ENCODE results near the gene ZNF70.
A peak's percentile ranks its signal among the peaks of the same experiment; 100 is the strongest.

Gene ZNF70

DNA sequence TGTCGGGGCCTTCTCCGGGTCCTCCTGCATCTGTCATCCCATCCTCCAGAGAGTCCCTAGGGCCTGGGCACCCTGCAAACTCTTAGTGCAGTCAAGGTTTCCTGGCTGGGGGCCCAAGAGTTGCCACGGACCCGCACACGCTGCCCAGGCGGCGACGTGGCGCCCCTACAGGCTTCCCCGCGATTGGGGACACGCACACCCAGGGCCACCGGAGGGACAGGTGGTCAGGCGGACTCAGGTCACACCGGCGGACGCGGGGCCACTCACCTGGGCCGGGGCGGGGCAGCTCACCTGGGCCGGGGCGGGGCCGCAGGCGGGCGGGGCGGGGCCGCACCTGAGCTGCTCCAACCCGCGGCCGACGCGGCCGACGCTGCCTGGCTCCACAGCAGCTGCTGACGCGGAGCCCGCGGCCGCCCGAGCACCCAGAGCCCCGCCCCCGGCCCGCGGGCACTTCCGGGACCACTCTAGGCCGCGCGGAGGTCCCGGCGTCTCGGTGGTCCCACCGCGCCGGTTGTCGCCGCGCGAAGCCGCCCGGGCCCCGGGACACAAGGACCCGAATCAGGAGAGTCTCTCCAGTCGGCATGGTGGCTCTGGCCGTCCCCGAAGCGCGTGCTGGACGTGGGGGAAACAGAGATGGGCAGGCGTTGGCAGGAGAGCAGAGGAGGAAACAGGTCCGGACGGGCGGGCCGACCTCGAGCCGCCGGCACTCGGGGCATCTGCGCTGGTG, at the start of gene ZNF70:
Gene ZNF70 (minus strand): TSS at position 399 of the 727 bp plus-strand sequence. CDS start 5,972 bp downstream, outside the sequence.
- DNase-seq = peak; percentile 93

DNA sequence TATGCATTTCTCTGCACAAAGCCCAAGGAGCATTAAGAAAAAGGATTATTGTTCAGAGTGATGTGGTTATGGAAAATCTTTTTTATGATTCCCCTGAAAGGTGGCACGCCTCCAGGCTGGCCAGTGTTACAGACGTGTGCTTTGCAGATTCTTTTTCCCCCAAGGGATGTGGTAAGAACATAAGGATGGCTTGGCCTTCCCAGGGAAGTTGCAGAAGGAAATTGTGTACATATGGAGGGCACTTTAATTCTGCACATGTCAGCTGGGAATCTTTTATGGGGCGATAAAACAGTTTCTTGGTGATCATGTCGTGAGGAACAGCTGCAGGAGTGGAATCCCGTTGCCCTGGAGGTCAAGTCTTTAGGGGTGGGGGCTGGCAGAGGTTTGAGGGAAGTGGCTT, 45.5 kb upstream of the ZNF70 start:
- DNase-seq = no peak

DNA sequence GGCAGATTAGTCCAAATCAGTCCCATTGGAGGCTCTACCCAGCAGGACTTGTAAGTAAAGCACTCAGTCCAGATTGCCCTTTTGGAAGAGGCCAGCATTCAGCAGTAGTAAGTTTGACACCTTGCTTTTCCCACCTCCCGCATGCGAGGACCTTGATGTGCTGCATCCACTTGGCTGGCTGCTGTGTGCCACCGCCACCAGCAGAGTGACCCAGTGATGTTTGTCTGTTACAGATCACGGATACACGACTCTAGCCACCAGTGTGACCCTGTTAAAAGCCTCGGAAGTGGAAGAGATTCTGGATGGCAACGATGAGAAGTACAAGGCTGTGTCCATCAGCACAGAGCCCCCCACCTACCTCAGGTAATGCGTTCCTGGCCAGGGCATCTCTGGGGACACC, 42.4 kb upstream of the ZNF70 start:
- DNase-seq = no peak

DNA sequence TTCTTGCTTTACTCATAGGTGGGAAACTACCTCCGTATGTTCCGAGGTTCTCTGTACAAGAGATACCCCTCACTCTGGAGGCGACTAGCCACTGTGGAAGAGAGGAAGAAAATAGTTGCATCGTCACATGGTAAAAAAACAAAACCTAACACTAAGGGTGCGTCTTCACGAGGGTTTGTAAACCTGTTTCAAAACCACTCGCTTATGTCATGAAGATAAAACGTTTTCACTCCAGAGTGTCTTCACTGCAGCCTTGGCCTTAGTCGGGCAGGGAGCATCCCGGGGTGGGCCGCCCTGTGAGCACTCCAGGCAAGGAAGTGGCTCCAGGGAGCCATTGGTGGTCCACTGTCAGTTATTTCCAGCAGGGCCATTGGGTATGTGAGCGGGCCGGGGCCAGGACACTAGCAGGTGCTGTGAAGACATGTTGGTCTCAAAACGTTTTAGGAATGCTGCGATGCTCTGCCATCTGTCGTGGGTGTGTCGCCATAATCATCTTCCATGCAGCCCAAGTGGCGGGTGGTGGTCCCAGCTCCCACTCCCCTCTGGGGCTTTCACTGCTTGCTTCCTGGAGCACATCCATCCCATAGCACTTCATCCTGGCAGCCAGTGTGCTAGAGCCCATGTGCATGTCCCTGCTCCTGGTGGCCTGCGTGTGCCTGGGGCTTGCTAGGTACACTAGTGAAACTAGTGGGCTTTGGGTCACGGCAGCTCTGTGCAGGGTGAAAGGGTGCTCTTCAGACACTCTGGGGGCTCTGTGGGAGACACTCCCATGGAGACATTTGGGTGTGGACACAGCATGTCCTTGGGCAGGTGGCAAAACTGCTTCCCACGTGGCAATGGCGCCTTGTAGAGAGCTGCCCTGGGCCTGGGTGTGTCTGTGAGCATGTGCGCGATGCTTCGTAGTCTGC, 41.1 kb upstream of the ZNF70 start:
- no peak for DNase-seq

DNA sequence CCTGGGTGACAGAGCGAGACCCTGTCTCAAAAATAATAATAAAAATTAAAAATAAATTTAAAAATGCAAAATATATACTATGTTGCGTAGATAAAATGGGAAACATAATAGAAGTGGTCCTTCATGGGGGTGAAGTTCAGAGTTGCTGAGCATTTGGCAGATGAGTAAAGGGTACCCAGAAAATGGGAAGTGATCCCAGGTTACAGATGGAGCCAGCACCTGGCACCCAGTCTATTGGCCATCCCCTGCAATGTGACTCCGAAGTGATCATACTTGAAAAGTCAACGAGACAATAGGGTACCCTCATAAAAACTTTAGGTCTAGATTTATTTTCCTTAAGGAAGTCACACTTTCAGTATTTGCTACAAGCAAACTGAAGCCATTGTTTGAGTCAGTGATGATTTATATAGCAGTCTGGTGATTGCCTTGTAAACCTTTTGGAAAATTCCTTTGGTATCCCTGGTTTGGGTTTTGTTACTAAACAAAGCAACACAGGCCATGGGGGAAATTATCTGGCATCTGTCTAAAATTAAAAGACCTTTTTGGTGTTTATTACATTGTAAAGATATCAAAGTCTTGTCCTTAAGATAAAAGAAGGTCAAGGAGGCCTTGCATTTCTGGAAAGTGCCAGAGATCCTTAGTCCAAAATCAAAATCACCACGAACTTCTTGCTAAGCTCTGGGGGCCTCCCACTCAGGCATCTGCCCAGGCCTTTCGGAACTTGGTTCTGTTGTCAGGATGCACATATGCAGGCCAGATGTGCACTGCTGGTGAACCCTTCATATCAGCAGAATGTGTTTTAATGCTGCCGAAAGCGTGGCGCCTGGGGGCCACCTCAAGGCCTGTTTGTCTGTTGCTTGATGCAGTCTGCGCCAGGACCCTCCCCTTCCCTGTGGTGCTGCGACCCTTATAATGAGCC, 40.2 kb upstream of the ZNF70 start:
- DNase-seq = no peak

DNA sequence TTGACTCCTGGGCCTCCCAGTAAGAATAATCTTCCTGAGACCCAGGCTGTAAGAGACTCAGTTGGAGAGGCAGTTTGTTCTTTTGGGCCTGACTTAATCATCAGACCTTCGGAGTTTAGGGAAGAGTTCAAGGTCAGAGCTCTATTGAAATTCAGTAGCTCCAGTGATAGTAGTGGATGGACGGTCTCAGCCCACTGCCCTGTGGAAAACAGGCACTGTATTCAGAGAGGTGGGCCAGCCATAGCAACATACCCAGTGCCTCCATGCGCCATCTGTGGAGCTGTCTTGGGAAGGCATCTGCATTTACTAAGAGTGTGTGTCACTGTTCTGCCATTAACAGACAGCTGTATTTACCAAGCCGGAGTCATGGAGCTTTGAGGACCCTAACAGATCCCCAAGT, 38.7 kb upstream of the ZNF70 start:
- peak; percentile 62 for DNase-seq

DNA sequence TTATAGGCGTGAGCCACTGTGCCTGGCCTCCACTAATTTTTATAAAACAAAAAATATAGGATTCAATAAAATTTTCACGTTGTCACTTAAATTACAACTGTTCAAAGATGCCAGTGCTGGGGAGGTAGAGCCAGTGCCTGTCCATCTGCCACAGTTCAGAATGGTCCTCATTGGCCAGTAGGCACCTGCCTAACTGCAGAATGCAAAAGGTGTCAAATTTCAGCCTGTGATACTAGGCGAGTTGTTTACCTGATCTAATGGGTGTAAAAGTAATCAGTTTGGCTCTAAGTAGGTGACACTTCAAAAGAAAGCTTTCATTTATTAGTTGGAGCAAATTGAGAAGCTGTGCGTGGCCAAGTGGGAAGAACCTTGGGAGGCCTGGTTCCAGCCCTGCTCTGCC, 38.2 kb upstream of the ZNF70 start:
- DNase-seq = peak; percentile 29

DNA sequence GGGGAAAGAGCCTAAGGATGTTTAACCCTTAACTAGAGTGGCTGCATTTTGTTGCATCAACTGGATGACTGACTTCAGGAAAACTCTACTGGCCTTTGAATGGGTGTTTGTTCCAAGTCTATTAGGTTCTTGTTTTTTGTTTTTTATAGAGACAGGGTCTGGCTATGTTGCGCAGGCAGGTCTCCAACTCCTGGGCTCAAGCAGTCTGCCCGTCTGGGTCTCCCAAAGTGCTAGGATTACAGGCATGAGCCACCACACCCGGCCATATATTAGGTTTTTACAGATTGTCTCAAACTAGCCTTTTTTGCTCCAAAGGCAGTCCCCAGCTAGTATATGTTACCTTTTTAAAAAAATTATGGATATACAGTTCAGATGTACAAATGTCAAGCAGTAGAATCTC, 37.0 kb upstream of the ZNF70 start:
- peak; percentile 24 for DNase-seq

DNA sequence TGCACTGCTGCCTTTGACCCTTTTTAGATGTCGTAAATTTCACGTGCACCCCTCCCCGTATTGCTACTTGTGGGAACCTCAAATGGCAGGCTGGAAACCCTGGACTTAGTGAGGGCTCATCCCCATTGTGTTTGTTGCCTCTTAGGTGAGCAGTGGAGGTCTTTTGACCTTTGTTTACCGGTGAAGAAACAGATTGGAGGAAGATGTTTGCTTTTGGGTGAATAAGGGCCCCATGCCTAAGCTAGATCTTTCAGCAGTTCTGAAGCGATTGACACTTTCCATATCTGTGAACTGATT, 36.6 kb upstream of the ZNF70 start:
- no peak for DNase-seq

DNA sequence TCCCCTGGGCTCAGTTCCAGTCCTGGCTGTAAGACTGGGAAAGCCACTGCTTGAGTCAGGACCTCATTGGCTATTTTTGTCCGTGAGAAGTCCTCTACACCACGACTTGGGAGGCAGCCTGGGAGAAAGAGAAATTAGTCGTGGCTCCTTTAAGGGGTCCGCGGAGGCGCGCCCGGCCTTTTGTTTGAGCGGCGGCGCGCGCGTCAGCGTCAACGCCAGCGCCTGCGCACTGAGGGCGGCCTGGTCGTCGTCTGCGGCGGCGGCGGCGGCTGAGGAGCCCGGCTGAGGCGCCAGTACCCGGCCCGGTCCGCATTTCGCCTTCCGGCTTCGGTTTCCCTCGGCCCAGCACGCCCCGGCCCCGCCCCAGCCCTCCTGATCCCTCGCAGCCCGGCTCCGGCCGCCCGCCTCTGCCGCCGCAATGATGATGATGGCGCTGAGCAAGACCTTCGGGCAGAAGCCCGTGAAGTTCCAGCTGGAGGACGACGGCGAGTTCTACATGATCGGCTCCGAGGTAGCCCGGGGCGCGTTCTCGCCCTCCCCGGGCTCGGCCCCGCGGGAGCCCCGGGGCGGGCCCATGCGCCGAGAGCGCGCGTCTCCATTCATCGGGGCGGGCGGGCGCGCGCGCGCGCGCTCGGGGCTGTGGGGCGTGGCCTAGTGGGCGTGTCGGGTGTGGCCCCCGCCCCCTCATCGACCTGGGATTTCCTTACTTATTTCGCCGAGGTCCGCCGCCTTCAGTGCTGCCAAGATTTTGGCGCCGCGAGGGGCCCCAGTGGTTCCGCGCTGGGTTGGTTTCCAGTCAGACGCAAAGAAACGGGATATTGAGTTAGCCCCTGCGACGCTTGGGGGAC, 36.1 kb upstream of the ZNF70 start, which contains the start of gene SMARCB1:
Gene SMARCB1 (plus strand): TSS at position 215 of the 848 bp plus-strand sequence. CDS start 204 bp downstream, at position 419.
- peak; percentile 92 for DNase-seq

DNA sequence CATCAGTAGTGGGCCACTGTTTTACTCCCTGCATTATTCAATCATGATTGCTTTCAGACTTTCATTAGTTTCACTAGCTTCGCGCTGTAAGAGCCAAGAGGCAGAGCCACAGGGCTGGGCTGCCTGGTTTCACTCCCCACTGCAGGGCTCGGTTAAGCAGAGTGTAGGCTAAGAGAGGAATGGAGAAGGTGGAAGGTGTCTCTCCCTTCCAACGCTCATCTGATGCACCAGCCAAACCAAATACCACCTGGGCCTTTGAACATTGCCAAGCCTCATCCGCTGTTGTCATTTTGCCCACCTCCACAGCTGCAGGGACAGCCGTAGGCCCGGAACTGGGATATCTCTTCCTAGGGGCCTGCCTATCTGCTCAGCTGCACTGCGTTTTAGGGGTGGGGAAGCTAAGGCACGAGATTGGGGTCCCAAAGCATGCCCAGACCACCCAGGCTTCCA, 35.4 kb upstream of the ZNF70 start:
- no peak for DNase-seq

DNA sequence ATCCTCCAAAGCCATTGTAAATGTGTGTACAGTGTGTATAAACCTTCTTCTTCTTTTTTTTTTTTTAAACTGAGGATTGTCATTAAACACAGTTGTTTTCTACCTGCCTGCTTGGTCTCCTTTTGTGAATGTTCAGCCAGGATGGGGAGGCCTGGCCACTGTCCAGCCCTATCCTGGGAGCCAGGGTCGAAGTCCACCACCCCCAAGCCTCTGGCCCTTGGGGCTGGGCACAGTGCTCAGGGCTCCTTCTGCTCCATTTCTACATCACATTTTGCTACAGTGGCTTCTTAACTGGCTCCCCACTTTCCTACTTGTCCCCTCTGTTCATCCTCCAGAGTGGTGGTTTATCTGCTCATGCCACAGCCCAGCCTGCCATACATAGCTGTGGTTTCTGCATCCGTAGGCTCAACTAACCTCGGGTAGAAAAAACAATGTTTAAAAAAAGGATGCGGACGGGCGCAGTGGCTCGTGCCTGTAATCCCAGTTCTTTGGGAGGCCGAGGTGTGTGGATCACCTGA, 33.4 kb upstream of the ZNF70 start:
- DNase-seq = no peak

DNA sequence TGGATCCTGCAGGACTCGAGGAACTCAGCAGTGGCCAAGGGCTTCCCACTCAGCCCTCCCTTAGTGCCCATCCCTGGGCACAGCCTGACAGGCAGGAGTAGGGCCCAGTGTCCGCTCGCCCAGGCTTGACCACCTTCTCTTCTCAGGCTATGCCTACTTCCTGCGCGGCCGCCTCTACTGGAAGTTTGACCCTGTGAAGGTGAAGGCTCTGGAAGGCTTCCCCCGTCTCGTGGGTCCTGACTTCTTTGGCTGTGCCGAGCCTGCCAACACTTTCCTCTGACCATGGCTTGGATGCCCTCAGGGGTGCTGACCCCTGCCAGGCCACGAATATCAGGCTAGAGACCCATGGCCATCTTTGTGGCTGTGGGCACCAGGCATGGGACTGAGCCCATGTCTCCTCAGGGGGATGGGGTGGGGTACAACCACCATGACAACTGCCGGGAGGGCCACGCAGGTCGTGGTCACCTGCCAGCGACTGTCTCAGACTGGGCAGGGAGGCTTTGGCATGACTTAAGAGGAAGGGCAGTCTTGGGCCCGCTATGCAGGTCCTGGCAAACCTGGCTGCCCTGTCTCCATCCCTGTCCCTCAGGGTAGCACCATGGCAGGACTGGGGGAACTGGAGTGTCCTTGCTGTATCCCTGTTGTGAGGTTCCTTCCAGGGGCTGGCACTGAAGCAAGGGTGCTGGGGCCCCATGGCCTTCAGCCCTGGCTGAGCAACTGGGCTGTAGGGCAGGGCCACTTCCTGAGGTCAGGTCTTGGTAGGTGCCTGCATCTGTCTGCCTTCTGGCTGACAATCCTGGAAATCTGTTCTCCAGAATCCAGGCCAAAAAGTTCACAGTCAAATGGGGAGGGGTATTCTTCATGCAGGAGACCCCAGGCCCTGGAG, 32.6 kb upstream of the ZNF70 start:
- no peak for DNase-seq

DNA sequence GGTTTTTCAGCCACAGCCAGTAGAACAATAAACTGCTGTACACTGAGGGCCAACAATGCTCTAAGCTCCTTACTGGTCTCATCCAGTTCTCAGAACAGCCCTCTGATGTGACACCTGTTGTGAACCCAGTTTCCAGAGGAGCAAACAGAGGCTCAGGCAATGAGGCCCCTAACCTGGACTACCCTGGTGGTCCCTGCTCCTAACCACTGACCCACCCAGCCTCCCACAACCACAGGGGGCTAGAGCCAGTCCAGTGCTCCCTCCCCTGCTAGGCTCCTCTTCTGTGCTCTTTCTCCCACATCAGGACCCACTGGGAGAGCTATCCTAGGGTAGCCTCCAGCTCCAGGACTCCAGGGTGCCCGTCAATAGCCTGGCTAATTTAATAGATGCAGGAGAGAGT, 31.8 kb upstream of the ZNF70 start:
- DNase-seq = no peak

DNA sequence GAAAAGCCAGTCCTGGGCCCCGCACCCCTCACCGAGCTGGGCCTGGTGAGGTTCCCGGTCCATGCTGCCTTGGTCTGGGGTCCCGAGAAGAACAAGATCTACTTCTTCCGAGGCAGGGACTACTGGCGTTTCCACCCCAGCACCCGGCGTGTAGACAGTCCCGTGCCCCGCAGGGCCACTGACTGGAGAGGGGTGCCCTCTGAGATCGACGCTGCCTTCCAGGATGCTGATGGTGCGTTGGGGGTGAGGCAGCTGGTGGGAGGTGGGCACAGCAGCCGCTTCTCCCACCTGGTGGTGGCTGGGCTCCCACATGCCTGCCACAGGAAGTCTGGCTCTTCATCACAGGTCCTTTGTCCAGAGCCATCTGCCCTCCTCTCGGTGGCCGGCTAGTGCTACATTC, 31.3 kb upstream of the ZNF70 start:
- no peak for DNase-seq

DNA sequence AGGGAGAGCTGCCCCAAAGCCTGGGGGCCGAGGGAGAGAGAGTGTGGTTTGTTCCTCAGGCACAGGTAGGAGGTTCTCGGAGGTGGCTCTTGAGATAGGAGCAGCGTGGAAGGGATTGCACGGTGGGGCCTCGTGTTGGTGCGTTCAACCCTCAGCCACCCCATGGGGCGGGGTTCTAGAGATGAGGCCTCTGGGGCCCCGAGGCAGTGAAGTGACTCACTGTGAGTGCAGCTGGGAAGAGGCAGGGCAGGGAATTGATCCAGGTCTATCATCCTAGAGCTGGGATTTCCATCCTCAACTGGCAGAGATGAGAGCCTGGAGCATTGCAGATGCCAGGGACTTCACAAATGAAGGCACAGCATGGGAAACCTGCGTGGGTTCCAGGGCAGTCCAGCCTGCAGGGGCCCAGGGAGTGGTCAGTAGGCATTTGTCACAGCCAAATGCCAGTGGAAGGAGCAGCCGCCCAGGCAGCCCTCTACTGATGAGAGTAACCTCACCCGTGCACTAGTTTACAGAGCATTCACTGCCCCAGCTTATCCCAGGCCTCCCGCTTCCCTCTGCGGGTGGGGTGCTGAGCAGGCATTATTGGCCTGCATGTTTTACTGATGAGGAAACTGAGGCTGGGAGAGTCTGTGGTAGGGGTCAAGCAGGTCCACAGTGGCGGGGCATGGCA, 30.7 kb upstream of the ZNF70 start:
- peak; percentile 76 for DNase-seq

DNA sequence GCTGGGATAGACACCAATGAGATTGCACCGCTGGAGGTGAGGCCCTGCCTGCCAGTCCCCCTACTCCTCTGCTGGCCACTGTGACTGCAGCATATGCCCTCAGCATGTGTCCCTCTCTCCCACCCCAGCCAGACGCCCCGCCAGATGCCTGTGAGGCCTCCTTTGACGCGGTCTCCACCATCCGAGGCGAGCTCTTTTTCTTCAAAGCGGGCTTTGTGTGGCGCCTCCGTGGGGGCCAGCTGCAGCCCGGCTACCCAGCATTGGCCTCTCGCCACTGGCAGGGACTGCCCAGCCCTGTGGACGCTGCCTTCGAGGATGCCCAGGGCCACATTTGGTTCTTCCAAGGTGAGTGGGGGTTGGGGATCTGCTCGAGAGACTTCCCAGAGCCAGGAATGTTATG, 30.2 kb upstream of the ZNF70 start:
- no peak for DNase-seq

DNA sequence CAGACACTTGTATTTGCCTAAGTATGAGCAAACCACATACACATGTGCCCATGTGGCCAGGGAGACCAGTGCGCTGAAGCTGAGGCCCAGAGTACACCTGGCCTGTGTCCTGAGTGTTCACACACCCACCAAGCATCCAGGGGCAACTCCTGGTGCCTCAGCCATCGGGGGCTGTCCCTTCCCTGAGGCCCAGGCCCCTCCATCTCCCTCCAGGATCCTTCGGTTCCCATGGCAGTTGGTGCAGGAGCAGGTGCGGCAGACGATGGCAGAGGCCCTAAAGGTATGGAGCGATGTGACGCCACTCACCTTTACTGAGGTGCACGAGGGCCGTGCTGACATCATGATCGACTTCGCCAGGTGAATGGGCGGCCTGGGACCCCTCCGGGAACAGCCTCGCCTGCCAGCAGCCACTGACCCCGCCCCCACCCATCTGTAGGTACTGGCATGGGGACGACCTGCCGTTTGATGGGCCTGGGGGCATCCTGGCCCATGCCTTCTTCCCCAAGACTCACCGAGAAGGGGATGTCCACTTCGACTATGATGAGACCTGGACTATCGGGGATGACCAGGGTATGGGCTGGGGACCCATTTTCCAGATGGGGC, 29.3 kb upstream of the ZNF70 start:
- no peak for DNase-seq

DNA sequence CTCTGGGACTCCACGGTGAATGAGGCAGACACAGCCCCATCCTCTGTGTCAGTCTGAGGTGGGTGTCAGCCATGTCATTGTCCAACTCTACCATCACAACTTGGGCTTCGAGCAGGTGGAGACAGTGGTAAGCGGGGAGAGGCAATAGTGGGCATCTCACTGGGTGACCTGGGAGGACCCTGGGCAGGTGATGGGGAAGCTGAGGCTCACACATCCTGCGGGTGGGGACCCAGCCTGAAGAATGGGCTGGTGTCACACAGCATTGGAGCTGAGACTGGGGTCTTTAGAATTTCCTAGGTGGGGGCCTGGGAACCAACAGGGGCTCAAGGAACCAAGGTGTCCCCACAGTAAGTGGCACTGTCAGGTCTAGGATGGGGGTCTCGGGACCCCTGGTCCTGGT, 28.8 kb upstream of the ZNF70 start:
- DNase-seq = no peak

DNA sequence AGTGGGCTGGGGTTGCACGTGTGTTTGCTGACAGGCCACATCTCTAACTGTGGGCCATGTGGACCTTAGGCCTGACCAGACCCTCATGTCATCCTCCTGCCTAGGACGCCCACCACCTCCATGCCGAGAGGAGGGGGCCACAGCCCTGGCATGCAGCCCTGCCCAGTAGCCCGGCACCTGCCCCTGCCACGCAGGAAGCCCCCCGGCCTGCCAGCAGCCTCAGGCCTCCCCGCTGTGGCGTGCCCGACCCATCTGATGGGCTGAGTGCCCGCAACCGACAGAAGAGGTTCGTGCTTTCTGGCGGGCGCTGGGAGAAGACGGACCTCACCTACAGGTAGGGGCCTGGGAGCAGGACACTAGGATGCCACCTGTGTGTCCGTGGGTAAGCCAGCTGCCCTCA, 28.2 kb upstream of the ZNF70 start:
- DNase-seq = no peak

All from islet precursor cell (in vitro differentiated cells).